Type B pancreatic cell (in vitro differentiated cells): ENCODE results near the gene HLA-DPA1. TPM values are rescaled to one million over a fixed set of nuclear protein-coding genes. Genes with fewer than 3 reads are reported as not detected.
"Not testable (repeated sequence)": the region's sequence is repeated elsewhere in the genome, so short reads cannot be mapped to it uniquely, and the experiment has no call there.

ENCODE experiments used
- DNase-seq: peaks from one replicate; pipeline ENCODE4 v3.0.0; 2021; ENCODE audit warnings: mixed read lengths; ENCODE audit not compliant: unreplicated experiment; ENCODE audit errors: extremely low spot score
- H3K27ac Mint-ChIP-seq: 2 replicates; pipeline ENCODE4 v1.8.0; 2021; ENCODE audit warnings: mild to moderate bottlenecking, mixed read lengths
- H3K27me3 Mint-ChIP-seq: 2 replicates; pipeline ENCODE4 v1.8.0; 2021; ENCODE audit warnings: mixed read lengths
- H3K36me3 Mint-ChIP-seq: 2 replicates; pipeline ENCODE4 v1.8.0; 2021; ENCODE audit warnings: mixed read lengths
- H3K4me1 Mint-ChIP-seq: one replicate; pipeline ENCODE4 v1.8.0; 2021; ENCODE audit warnings: mixed read lengths; ENCODE audit not compliant: unreplicated experiment
- H3K4me3 Mint-ChIP-seq: 2 replicates; pipeline ENCODE4 v1.8.0; 2021; ENCODE audit warnings: mild to moderate bottlenecking, mixed read lengths
- H3K9me3 Mint-ChIP-seq: 2 replicates; pipeline ENCODE4 v1.8.0; 2021; ENCODE audit warnings: mixed read lengths
- total RNA-seq: library from RNA; stranded (reverse); gene quantifications from 2 replicates; pipeline ENCODE4 v1.2.1, GENCODE V29; 2021; ENCODE audit warnings: low replicate concordance
- TF ChIP-seq, protein P1 (sequence below): fragments of 200-600 bp; sonication (generic); conservative IDR thresholded peaks from 2 replicates; pipeline ENCODE4 v1.5.0; 2021; ENCODE audit warnings: antibody characterized with exemption, mild to moderate bottlenecking

The HLA-DPA1 gene
- total RNA-seq, 1 donor from 2014 or later = 2.6 TPM

DNA sequence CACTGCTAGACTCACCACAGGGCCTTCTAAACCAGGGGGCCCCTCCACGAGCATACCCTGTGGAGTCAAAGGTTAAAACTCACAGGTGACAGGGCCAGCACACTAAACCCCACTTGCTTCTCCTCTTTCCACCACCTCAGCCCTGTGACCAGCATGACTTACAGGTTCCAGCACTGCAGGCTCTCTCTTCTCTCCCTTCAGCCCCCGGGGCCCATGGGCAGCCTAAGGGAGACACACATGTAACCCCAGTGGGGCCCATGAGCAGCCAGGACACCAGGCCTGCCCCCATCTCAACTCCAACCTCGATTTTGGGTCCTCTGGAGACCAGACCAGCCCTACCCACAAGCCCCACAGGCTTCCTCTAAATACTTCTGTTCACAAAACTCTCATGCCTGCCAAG lies 30.3 kb upstream of the HLA-DPA1 start:
- H3K4me1 Mint-ChIP-seq = no peaks in the 10 kb centered on the region
- no peak overlapping the region for H3K4me3 Mint-ChIP-seq
- no peak overlapping the region for H3K27ac Mint-ChIP-seq
- H3K36me3 Mint-ChIP-seq = no peaks in the 10 kb centered on the region
- no peak for DNase-seq
- peaks cover 25% of the 10 kb centered on the region for H3K9me3 Mint-ChIP-seq
- peaks cover 63% of the 10 kb centered on the region for H3K27me3 Mint-ChIP-seq
- TF ChIP-seq, protein P1, sequence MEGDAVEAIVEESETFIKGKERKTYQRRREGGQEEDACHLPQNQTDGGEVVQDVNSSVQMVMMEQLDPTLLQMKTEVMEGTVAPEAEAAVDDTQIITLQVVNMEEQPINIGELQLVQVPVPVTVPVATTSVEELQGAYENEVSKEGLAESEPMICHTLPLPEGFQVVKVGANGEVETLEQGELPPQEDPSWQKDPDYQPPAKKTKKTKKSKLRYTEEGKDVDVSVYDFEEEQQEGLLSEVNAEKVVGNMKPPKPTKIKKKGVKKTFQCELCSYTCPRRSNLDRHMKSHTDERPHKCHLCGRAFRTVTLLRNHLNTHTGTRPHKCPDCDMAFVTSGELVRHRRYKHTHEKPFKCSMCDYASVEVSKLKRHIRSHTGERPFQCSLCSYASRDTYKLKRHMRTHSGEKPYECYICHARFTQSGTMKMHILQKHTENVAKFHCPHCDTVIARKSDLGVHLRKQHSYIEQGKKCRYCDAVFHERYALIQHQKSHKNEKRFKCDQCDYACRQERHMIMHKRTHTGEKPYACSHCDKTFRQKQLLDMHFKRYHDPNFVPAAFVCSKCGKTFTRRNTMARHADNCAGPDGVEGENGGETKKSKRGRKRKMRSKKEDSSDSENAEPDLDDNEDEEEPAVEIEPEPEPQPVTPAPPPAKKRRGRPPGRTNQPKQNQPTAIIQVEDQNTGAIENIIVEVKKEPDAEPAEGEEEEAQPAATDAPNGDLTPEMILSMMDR = no peak

DNA sequence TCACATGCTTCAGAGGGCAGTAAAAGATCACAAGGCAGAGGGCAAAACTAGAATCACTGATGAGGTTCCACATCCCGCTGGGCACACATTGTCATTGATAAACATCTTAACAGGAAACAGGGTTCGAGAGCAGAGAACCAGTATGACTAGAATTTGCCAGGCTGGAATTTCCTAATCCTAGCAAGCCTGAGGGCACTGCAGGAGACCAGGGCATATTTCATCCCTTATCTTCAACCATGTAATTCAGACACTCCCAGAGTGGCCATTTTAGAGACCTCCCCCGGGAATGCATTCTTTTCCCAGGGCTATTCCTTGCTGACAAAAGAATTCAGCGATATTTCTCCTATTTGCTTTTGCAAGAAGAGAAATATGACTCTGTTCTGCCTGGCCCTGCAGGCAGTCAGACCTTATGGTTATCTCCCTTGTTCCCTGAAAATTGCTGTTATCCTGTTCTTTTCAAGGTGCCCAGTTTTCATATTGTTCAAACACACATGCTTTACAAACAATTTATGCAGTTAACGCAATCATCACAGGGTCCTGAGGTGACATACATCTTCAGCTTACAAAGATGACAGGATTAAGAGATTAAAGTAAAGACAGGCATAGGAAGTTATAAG lies 27.8 kb upstream of the HLA-DPA1 start:
- not testable (repeated sequence) for H3K36me3 Mint-ChIP-seq, H3K4me3 Mint-ChIP-seq, H3K27ac Mint-ChIP-seq, DNase-seq, H3K4me1 Mint-ChIP-seq
- Mint-ChIP-seq H3K9me3 (peaks cover 34% of the 10 kb centered on the region), H3K27me3 (peaks cover 51% of the 10 kb centered on the region)

DNA sequence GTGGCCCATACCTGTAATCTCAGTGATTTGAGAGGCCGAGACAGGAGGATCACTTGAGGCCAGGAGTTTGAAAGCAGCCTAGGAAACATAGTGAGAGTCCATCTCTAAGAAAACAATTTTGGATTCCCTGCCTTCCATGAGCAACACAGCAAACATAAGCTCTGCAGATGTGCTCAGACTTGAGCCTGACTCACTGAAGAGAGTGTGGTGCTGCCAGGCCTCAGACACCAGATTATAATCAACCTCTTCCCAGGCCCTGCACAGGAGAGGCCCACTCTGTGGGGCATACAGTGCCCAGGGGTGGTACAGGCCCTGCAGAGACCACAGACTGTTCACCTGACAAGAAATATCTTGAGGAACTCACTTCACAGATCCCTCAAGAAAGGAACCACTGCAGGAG lies 22.2 kb upstream of the HLA-DPA1 start:
- TF ChIP-seq, protein P1 = no peak
- no peak overlapping the region for H3K4me3 Mint-ChIP-seq
- no peaks in the 10 kb centered on the region for H3K36me3 Mint-ChIP-seq
- H3K27ac Mint-ChIP-seq = no peak overlapping the region
- no peak for DNase-seq
- peaks cover 16% of the 10 kb centered on the region for H3K9me3 Mint-ChIP-seq
- peaks cover 27% of the 10 kb centered on the region for H3K27me3 Mint-ChIP-seq
- no peaks in the 10 kb centered on the region for H3K4me1 Mint-ChIP-seq

DNA sequence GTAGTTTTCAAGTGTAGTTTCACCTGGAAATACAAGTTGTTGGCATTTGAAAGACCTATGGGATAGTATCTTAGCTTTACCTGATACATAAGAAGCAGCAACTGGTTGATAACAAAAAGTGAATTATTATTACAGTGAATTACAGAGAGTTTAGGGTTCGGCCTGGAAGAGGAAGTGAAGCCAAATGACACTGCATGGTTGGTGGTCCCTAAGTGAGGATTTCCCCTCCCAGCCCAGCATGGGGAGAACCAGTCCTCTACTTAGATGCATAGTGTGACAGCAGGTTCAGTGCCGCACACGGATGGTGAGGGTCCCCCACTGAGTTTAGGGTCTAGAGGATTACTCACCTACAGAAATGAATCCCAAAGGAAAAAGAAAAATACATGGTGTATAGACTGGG lies 20.4 kb upstream of the HLA-DPA1 start:
- TF ChIP-seq, protein P1 = no peak
- H3K9me3 Mint-ChIP-seq = peaks cover 9% of the 10 kb centered on the region
- H3K4me3 Mint-ChIP-seq = no peak overlapping the region
- no peak overlapping the region for H3K27ac Mint-ChIP-seq
- no peak for DNase-seq
- peaks cover 23% of the 10 kb centered on the region for H3K27me3 Mint-ChIP-seq
- no peaks in the 10 kb centered on the region for H3K4me1 Mint-ChIP-seq
- no peaks in the 10 kb centered on the region for H3K36me3 Mint-ChIP-seq

DNA sequence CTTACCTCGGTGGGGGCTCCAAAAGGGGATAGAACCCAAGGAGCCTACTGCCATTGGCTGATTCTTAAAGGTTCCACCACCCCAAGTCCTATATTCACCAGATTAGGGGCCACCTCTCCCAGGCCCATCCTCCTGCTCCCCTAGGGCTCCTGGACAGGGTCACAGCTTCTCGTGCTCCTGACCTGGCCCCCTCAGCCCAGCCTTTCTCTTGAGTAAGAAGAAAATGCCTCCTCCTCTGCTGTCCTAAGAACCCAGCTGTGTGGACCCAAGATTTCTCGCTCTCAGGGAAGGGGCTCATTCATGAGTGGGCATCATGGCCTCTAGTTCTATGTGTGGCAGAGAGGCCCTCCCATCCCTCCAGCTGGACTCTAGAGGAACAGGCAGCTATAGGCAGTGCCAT lies 18.9 kb upstream of the HLA-DPA1 start:
- peaks cover 16% of the 10 kb centered on the region for H3K27me3 Mint-ChIP-seq
- TF ChIP-seq, protein P1 = no peak
- no peak for DNase-seq

DNA sequence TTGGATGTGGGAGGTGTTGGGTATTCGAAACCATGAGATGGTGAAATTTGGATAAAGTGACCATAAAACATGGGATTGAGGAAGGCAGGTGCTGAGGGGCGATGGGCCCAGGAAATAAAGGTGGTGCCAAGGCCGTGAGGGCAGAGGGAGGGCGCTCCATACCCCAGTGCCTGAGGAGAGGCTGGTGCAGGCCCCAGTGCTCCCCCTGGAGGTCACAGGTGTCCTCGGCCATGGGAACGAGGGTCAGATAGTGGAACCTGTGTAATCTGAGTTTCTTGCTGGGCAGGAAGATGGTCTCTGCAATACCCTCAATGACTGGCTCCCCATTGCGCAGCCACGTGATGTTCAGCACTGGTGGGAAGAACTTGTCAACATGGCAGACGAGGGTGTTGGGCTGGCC lies 18.5 kb upstream of the HLA-DPA1 start:
- DNase-seq = no peak
- Mint-ChIP-seq H3K27me3 (peaks cover 14% of the 10 kb centered on the region), H3K27ac (no peak overlapping the region), H3K9me3 (no peaks in the 10 kb centered on the region), H3K4me3 (no peak overlapping the region), H3K36me3 (no peaks in the 10 kb centered on the region), H3K4me1 (no peaks in the 10 kb centered on the region)
- TF ChIP-seq, protein P1 = peak; percentile 49

More for the DNA sequence above, 18.9 kb upstream of the HLA-DPA1 start:
- Mint-ChIP-seq H3K4me3 (no peak overlapping the region), H3K27ac (no peak overlapping the region), H3K36me3 (no peaks in the 10 kb centered on the region), H3K4me1 (no peaks in the 10 kb centered on the region), H3K9me3 (peaks cover under 1% of the 10 kb centered on the region)
